ENCODE measurements around the gene GABRG3.

GABRG3 gene

GRCh38 chr15:26970712-26971210 is at the start of gene GABRG3:
TSS of gene GABRG3 (plus strand) at chr15:26971181.
- ATAC-seq: no peak
- TF ChIP-seq ESRRG (CRISPR knock-in tag; IDR thresholded peaks at IDR 0.05) (no peak), SNAI2 (CRISPR knock-in tag; IDR thresholded peaks at IDR 0.05) (no peak), RARB (CRISPR knock-in tag; IDR thresholded peaks at IDR 0.05) (no peak), PATZ1 (CRISPR knock-in tag; IDR thresholded peaks at IDR 0.05; ENCODE audit: borderline replicate concordance) (no peak), ISL1 (CRISPR knock-in tag; IDR thresholded peaks at IDR 0.05) (no peak), ZC3H10 (CRISPR knock-in tag; IDR thresholded peaks at IDR 0.05) (no peak), ZFP3 (CRISPR knock-in tag; IDR thresholded peaks at IDR 0.05) (no peak)

- no peak for ATAC-seq
- no peak for TF ChIP-seq PATZ1 (CRISPR knock-in tag; IDR thresholded peaks at IDR 0.05; ENCODE audit: borderline replicate concordance)
- TF ChIP-seq OSR1 (CRISPR knock-in tag; IDR thresholded peaks at IDR 0.05): no peak
- TF ChIP-seq ZNF565 (CRISPR knock-in tag; conservative IDR thresholded peaks at IDR 0.05; ENCODE audit: low read depth): no peak
- no peak for TF ChIP-seq SNAI2 (CRISPR knock-in tag; IDR thresholded peaks at IDR 0.05)
- TF ChIP-seq RARB (CRISPR knock-in tag; IDR thresholded peaks at IDR 0.05): no peak
- TF ChIP-seq CSDC2 (CRISPR knock-in tag; IDR thresholded peaks at IDR 0.05): no peak
- no peak for TF ChIP-seq ZFP30 (CRISPR knock-in tag; IDR thresholded peaks at IDR 0.05)
- TF ChIP-seq BACH2 (CRISPR knock-in tag; IDR thresholded peaks at IDR 0.05; ENCODE audit: borderline replicate concordance): no peak
Observed at GRCh38 chr15:26921433-26921832, 49.5 kb upstream of the GABRG3 start.

GRCh38 chr15:26926081-26926480 is 44.9 kb upstream of the GABRG3 start:
- TF ChIP-seq CSDC2 (CRISPR knock-in tag; IDR thresholded peaks at IDR 0.05): no peak
- no peak for TF ChIP-seq ARNTL (CRISPR knock-in tag; IDR thresholded peaks at IDR 0.05; ENCODE audit: borderline replicate concordance, low read depth)
- no peak for TF ChIP-seq RARB (CRISPR knock-in tag; IDR thresholded peaks at IDR 0.05)
- TF ChIP-seq ESRRG (CRISPR knock-in tag; IDR thresholded peaks at IDR 0.05): no peak
- no peak for TF ChIP-seq GLIS3 (CRISPR knock-in tag; IDR thresholded peaks at IDR 0.05)
- TF ChIP-seq TCF4 (CRISPR knock-in tag; IDR thresholded peaks at IDR 0.05; ENCODE audit: borderline replicate concordance): no peak
- TF ChIP-seq CSRNP3 (CRISPR knock-in tag; IDR thresholded peaks at IDR 0.05): no peak
- ATAC-seq: no peak

GRCh38 chr15:26928051-26928450 is 42.9 kb upstream of the GABRG3 start:
- no peak for ATAC-seq
- TF ChIP-seq PPARA (CRISPR knock-in tag; IDR thresholded peaks at IDR 0.05; ENCODE audit: borderline replicate concordance): no peak
- no peak for TF ChIP-seq CSDC2 (CRISPR knock-in tag; IDR thresholded peaks at IDR 0.05)
- TF ChIP-seq TSHZ2 (CRISPR knock-in tag; IDR thresholded peaks at IDR 0.05): no peak
- TF ChIP-seq SNAI2 (CRISPR knock-in tag; IDR thresholded peaks at IDR 0.05): no peak
- TF ChIP-seq POU6F1 (CRISPR knock-in tag; IDR thresholded peaks at IDR 0.05; ENCODE audit: borderline replicate concordance, low read depth): no peak
- no peak for TF ChIP-seq ISL1 (CRISPR knock-in tag; IDR thresholded peaks at IDR 0.05)
- TF ChIP-seq ZFP30 (CRISPR knock-in tag; IDR thresholded peaks at IDR 0.05): no peak
- no peak for TF ChIP-seq CSRNP3 (CRISPR knock-in tag; IDR thresholded peaks at IDR 0.05)
- no peak for TF ChIP-seq ZC3H10 (CRISPR knock-in tag; IDR thresholded peaks at IDR 0.05)
- no peak for TF ChIP-seq ARNTL (CRISPR knock-in tag; IDR thresholded peaks at IDR 0.05; ENCODE audit: borderline replicate concordance, low read depth)
- TF ChIP-seq ESRRG (CRISPR knock-in tag; IDR thresholded peaks at IDR 0.05): no peak
- TF ChIP-seq PATZ1 (CRISPR knock-in tag; IDR thresholded peaks at IDR 0.05; ENCODE audit: borderline replicate concordance): no peak
- TF ChIP-seq ZFP3 (CRISPR knock-in tag; IDR thresholded peaks at IDR 0.05): no peak
- TF ChIP-seq TOX (CRISPR knock-in tag; IDR thresholded peaks at IDR 0.05; ENCODE audit: borderline replicate concordance): no peak
- no peak for TF ChIP-seq OSR1 (CRISPR knock-in tag; IDR thresholded peaks at IDR 0.05)
- no peak for TF ChIP-seq GLIS3 (CRISPR knock-in tag; IDR thresholded peaks at IDR 0.05)
- no peak for TF ChIP-seq BACH2 (CRISPR knock-in tag; IDR thresholded peaks at IDR 0.05; ENCODE audit: borderline replicate concordance)

All from SK-N-SH treated with all-trans-retinoic acid at 6 μM for 48 hours (cell line).